22Rv1 (cell line): ENCODE measurements around the gene TCTN1.

ENCODE experiments used
- H3K27ac ChIP-seq: fragments of 450-650 bp; 2 replicates; pipeline ENCODE4 v1.5.1; 2017
- ZFX ChIP-seq: fragments of 450-650 bp; IDR thresholded peaks from 2 replicates; pipeline ENCODE4 v1.6.1; 2017; ENCODE audit warnings: antibody characterized with exemption, borderline replicate concordance
- TF ChIP-seq, protein P1 (sequence below): fragments of 450-650 bp; IDR thresholded peaks from 2 replicates; pipeline ENCODE4 v1.5.1; 2017; ENCODE audit warnings: mild to moderate bottlenecking

Gene TCTN1

GRCh38 chr12:110697236-110697635 is 83.3 kb downstream of the TCTN1 start:
- TF ChIP-seq, protein P1, sequence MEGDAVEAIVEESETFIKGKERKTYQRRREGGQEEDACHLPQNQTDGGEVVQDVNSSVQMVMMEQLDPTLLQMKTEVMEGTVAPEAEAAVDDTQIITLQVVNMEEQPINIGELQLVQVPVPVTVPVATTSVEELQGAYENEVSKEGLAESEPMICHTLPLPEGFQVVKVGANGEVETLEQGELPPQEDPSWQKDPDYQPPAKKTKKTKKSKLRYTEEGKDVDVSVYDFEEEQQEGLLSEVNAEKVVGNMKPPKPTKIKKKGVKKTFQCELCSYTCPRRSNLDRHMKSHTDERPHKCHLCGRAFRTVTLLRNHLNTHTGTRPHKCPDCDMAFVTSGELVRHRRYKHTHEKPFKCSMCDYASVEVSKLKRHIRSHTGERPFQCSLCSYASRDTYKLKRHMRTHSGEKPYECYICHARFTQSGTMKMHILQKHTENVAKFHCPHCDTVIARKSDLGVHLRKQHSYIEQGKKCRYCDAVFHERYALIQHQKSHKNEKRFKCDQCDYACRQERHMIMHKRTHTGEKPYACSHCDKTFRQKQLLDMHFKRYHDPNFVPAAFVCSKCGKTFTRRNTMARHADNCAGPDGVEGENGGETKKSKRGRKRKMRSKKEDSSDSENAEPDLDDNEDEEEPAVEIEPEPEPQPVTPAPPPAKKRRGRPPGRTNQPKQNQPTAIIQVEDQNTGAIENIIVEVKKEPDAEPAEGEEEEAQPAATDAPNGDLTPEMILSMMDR = no peak
- TF ChIP-seq ZFX = no peak
- H3K27ac ChIP-seq = no peak overlapping the region

- H3K27ac ChIP-seq = no peak overlapping the region
- no peak for TF ChIP-seq ZFX
- TF ChIP-seq, protein P1 = peak; percentile 87
These were observed 84.4 kb downstream of the TCTN1 start for GRCh38 chr12:110698171-110698902.
